ENCODE results near the gene AQP5.

- TF ChIP-seq, protein P1, sequence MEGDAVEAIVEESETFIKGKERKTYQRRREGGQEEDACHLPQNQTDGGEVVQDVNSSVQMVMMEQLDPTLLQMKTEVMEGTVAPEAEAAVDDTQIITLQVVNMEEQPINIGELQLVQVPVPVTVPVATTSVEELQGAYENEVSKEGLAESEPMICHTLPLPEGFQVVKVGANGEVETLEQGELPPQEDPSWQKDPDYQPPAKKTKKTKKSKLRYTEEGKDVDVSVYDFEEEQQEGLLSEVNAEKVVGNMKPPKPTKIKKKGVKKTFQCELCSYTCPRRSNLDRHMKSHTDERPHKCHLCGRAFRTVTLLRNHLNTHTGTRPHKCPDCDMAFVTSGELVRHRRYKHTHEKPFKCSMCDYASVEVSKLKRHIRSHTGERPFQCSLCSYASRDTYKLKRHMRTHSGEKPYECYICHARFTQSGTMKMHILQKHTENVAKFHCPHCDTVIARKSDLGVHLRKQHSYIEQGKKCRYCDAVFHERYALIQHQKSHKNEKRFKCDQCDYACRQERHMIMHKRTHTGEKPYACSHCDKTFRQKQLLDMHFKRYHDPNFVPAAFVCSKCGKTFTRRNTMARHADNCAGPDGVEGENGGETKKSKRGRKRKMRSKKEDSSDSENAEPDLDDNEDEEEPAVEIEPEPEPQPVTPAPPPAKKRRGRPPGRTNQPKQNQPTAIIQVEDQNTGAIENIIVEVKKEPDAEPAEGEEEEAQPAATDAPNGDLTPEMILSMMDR (IDR thresholded peaks at IDR 0.05): peak; percentile 66 to 96 (median 86)
- no peak for TF ChIP-seq EP300 (IDR thresholded peaks at IDR 0.05)
Observed at GRCh38 chr12:49967042-49967776, 5.5 kb downstream of the AQP5 start.
